Natural killer cell treated with Interleukin-12 subunit alpha and Interleukin-12 subunit beta and Interleukin-15 and Interleukin-18, amount 100 ng/mL, for 72 hours (primary cell): ENCODE data around the gene ZNF385B. TPM values are rescaled to one million over a fixed set of nuclear protein-coding genes. Genes with fewer than 3 reads are reported as not detected.
A peak's percentile ranks its signal among the peaks of the same experiment; 100 is the strongest.

ENCODE experiments used
- ATAC-seq, 2 donors: fragments of 150-1000 bp; cut with Tn5 transposase in 1 of 2; sonication (Bioruptor Pico), chemical (Tn5 transposase) in 1 of 2; 2 replicates each; pipeline ENCODE4 v1.10.0; 2021
- DNase-seq: peaks from one replicate; pipeline ENCODE4 v3.0.0; 2022; ENCODE audit warnings: low spot score
- H3K27ac Mint-ChIP-seq, 2 donors: 1 replicate in 1 of 2; 2 replicates in 1 of 2; pipeline ENCODE4 v1.8.0; 2022; ENCODE audit warnings: mixed read lengths in 2 of 2, mild to moderate bottlenecking in 1 of 2, moderate library complexity in 1 of 2
- H3K27me3 Mint-ChIP-seq, 2 donors: 1 replicate in 1 of 2; 2 replicates in 1 of 2; pipeline ENCODE4 v1.8.0; 2022; ENCODE audit warnings: mixed read lengths in 2 of 2
- H3K36me3 Mint-ChIP-seq: one replicate; pipeline ENCODE4 v1.8.0; 2022; ENCODE audit warnings: mixed read lengths
- H3K4me1 Mint-ChIP-seq, 2 donors: 1 replicate in 1 of 2; 2 replicates in 1 of 2; pipeline ENCODE4 v1.8.0; 2022; ENCODE audit warnings: low read depth in 2 of 2, mixed read lengths in 2 of 2, mild to moderate bottlenecking in 1 of 2
- H3K4me3 Mint-ChIP-seq: one replicate; pipeline ENCODE4 v1.8.0; 2022; ENCODE audit warnings: mixed read lengths
- H3K9me3 Mint-ChIP-seq: 2 replicates; pipeline ENCODE4 v1.8.0; 2022; ENCODE audit warnings: mixed read lengths
- total RNA-seq, 2 donors: library from RNA; stranded (reverse); gene quantifications; one replicate each; pipeline ENCODE4 v1.2.3, GENCODE V29; 2022

The ZNF385B gene
- total RNA-seq, 2 donors from 2014 or later: not detected

- H3K4me1 Mint-ChIP-seq: no peaks in the 10 kb centered on the region
- no peak for ATAC-seq
- H3K27me3 Mint-ChIP-seq: no peaks in the 10 kb centered on the region
- H3K4me3 Mint-ChIP-seq: no peak overlapping the region
- peaks cover 7% of the 10 kb centered on the region for H3K9me3 Mint-ChIP-seq
- H3K27ac Mint-ChIP-seq: no peak overlapping the region
- H3K36me3 Mint-ChIP-seq: no peaks in the 10 kb centered on the region
- DNase-seq: no peak
Observed at GRCh38 chr2:179622635-179623300, 238.6 kb downstream of the ZNF385B start.

- H3K4me1 Mint-ChIP-seq: no peaks in the 10 kb centered on the region
Observed at GRCh38 chr2:179622112-179622511, 239.3 kb downstream of the ZNF385B start.

DNA sequence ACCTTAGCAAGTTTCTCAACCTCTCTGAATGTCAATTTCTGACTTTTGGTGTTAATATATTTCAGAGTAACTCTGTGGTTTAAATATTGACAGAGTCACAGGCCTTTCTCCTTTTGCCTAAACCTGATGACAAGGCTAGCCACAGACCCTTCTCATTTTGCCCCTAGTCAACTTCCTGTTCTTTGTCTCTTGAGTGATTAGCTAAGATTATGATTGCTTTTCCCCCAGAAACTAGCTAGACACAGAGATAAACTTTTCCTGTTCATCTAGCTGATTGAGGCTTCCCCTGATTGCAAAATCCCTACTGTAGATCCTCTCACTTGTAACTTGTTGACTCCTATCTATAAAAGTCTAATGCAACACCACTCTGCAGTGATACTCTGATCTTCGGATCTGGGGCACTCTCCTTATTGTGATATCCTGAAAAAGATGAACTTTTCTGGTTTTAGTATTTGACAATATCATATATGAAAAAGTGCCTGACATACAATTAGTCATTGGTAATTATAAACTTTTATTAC is 241.4 kb downstream of the ZNF385B start:
- no peak overlapping the region for H3K27ac Mint-ChIP-seq

More at GRCh38 chr2:179622112-179622511, 239.3 kb downstream of the ZNF385B start:
- Mint-ChIP-seq H3K9me3 (peaks cover 7% of the 10 kb centered on the region), H3K36me3 (no peaks in the 10 kb centered on the region), H3K27me3 (no peaks in the 10 kb centered on the region), H3K4me3 (no peak overlapping the region), H3K27ac (no peak overlapping the region)
- no peak for DNase-seq
- ATAC-seq: no peak

GRCh38 chr2:179614121-179614520 is 247.3 kb downstream of the ZNF385B start:
- Mint-ChIP-seq H3K36me3 (no peaks in the 10 kb centered on the region), H3K27ac (no peak overlapping the region), H3K9me3 (peaks cover 18% of the 10 kb centered on the region), H3K4me3 (no peak overlapping the region), H3K4me1 (no peaks in the 10 kb centered on the region), H3K27me3 (no peaks in the 10 kb centered on the region)
- DNase-seq (no peak), ATAC-seq (no peak)

More for the DNA sequence above, 241.4 kb downstream of the ZNF385B start:
- no peak overlapping the region for H3K4me3 Mint-ChIP-seq
- no peaks in the 10 kb centered on the region for H3K27me3 Mint-ChIP-seq
- H3K36me3 Mint-ChIP-seq: no peaks in the 10 kb centered on the region
- no peaks in the 10 kb centered on the region for H3K4me1 Mint-ChIP-seq
- ATAC-seq (no peak), DNase-seq (no peak)
- H3K9me3 Mint-ChIP-seq: peaks cover 7% of the 10 kb centered on the region

- DNase-seq (no peak), ATAC-seq (no peak)
- Mint-ChIP-seq H3K4me1 (no peaks in the 10 kb centered on the region), H3K9me3 (peaks cover 19% of the 10 kb centered on the region), H3K27ac (no peak overlapping the region), H3K36me3 (no peaks in the 10 kb centered on the region), H3K27me3 (no peaks in the 10 kb centered on the region), H3K4me3 (no peak overlapping the region)
Observed at GRCh38 chr2:179613701-179614100, 247.7 kb downstream of the ZNF385B start.

- ATAC-seq (no peak), DNase-seq (no peak)
- peaks cover 19% of the 10 kb centered on the region for H3K9me3 Mint-ChIP-seq
- no peak overlapping the region for H3K27ac Mint-ChIP-seq
- H3K27me3 Mint-ChIP-seq: no peaks in the 10 kb centered on the region
- no peaks in the 10 kb centered on the region for H3K36me3 Mint-ChIP-seq
- no peaks in the 10 kb centered on the region for H3K4me1 Mint-ChIP-seq
- no peak overlapping the region for H3K4me3 Mint-ChIP-seq
Observed at GRCh38 chr2:179613299-179613651, 248.1 kb downstream of the ZNF385B start.

- Mint-ChIP-seq H3K4me1 (no peaks in the 10 kb centered on the region), H3K27me3 (no peaks in the 10 kb centered on the region), H3K27ac (no peak overlapping the region), H3K36me3 (no peaks in the 10 kb centered on the region), H3K9me3 (peaks cover 19% of the 10 kb centered on the region), H3K4me3 (no peak overlapping the region)
- DNase-seq: no peak
- peak in 1 of 2 donors; percentile 32 for ATAC-seq
Observed at GRCh38 chr2:179612591-179613298, 248.7 kb downstream of the ZNF385B start.

GRCh38 chr2:179612108-179612507 is 249.3 kb downstream of the ZNF385B start:
- Mint-ChIP-seq H3K27me3 (no peaks in the 10 kb centered on the region), H3K27ac (no peak overlapping the region), H3K4me3 (no peak overlapping the region), H3K36me3 (no peaks in the 10 kb centered on the region), H3K4me1 (no peaks in the 10 kb centered on the region), H3K9me3 (peaks cover 19% of the 10 kb centered on the region)
- DNase-seq (no peak), ATAC-seq (no peak)

DNA sequence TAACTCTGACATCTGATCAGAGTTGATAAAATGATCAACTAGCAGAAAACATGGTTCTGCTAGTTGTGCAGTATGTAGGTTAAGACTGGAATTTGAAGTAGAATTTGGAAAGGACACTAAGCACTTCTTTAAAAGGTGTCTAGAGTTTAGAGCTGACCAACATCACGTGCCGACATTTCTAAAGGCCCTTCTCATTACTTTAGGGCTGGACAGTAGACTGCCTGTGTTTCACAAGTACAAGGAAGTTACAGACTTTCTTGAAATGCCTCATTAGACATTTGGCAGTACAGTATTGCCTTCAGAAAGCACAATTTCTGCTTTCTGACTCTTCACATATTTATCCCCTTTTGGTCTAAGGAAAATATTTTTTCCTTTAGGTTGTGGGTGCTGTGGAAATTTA is 255.3 kb downstream of the ZNF385B start:
- no peak overlapping the region for H3K27ac Mint-ChIP-seq
- peaks cover 14% of the 10 kb centered on the region for H3K9me3 Mint-ChIP-seq
- H3K36me3 Mint-ChIP-seq: no peaks in the 10 kb centered on the region
- no peak for ATAC-seq
- DNase-seq: no peak
- H3K4me3 Mint-ChIP-seq: no peak overlapping the region
- H3K27me3 Mint-ChIP-seq: no peaks in the 10 kb centered on the region
- H3K4me1 Mint-ChIP-seq: no peaks in the 10 kb centered on the region

- no peaks in the 10 kb centered on the region for H3K27me3 Mint-ChIP-seq
- no peak overlapping the region for H3K4me3 Mint-ChIP-seq
- no peak overlapping the region for H3K27ac Mint-ChIP-seq
- H3K4me1 Mint-ChIP-seq: no peaks in the 10 kb centered on the region
- no peaks in the 10 kb centered on the region for H3K36me3 Mint-ChIP-seq
- H3K9me3 Mint-ChIP-seq: peaks cover 8% of the 10 kb centered on the region
- DNase-seq (no peak), ATAC-seq (no peak)
Observed at GRCh38 chr2:179605341-179605740, 256.1 kb downstream of the ZNF385B start.

DNA sequence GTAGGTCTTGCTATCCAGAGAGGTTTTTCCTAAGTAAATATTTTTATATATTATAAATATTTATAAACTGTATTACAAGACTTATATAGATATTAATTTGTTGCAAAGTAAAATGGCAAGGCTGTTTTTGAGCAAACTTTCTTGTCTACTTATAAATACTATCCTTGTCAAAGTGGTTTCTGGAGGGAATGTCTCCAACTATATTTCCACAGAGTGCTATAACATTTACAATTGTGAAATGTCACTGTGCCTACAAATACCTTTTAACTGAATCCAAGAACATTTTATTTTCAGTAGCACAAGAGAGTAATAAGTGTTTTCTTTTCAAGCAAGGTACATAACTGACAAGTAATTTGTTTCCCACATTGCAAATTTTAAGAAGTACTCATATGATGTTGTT is 256.8 kb downstream of the ZNF385B start:
- Mint-ChIP-seq H3K4me3 (no peak overlapping the region), H3K27ac (no peak overlapping the region), H3K27me3 (no peaks in the 10 kb centered on the region), H3K36me3 (no peaks in the 10 kb centered on the region), H3K9me3 (peaks cover 3% of the 10 kb centered on the region), H3K4me1 (no peaks in the 10 kb centered on the region)
- ATAC-seq (no peak), DNase-seq (no peak)

DNA sequence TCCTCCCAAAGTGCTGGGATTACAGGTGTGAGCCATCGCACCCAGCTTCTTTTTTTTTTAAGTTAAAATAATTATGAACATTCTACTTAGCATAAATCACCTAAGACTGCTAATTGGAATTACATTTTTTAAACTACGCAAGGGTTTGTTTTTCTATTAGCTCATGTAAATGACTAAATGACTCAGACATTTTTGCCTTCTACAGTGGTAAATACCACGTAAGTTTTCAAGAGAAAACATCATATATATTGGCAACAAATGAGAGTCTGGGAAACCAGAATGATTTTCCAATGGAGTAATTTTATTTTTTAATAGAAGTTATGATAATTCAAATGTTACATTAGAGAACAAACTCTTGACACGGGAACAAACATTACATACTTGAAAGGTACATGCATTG is 259.0 kb downstream of the ZNF385B start:
- Mint-ChIP-seq H3K4me3 (no peak overlapping the region), H3K27ac (no peak overlapping the region), H3K4me1 (no peaks in the 10 kb centered on the region), H3K36me3 (no peaks in the 10 kb centered on the region), H3K9me3 (peaks cover 2% of the 10 kb centered on the region), H3K27me3 (no peaks in the 10 kb centered on the region)
- DNase-seq (no peak), ATAC-seq (no peak)

GRCh38 chr2:179596018-179596417 is 265.4 kb downstream of the ZNF385B start:
- Mint-ChIP-seq H3K4me3 (no peak overlapping the region), H3K27ac (no peak overlapping the region), H3K36me3 (no peaks in the 10 kb centered on the region), H3K4me1 (no peaks in the 10 kb centered on the region), H3K9me3 (peaks cover 2% of the 10 kb centered on the region), H3K27me3 (no peaks in the 10 kb centered on the region)
- ATAC-seq: no peak
- DNase-seq: no peak

GRCh38 chr2:179595284-179595683 is 266.1 kb downstream of the ZNF385B start:
- Mint-ChIP-seq H3K4me3 (no peak overlapping the region), H3K9me3 (peaks cover 2% of the 10 kb centered on the region), H3K4me1 (no peaks in the 10 kb centered on the region), H3K36me3 (no peaks in the 10 kb centered on the region), H3K27me3 (no peaks in the 10 kb centered on the region), H3K27ac (no peak overlapping the region)
- DNase-seq (no peak), ATAC-seq (no peak)
